SK-N-SH (cell line): Measurements from ENCODE around the gene ATP6V1G1. TPM values are rescaled to one million over a fixed set of nuclear protein-coding genes. Genes with fewer than 3 reads are reported as not detected.

Source experiments
- CTCF ChIA-PET: fragments of 300-600, 350-600 bp; formaldehyde crosslinking; extraction: SDS; loops from one replicate; lab custom pipeline; 2021; lab: Yijun Ruan, JAX
- POLR2A ChIA-PET: fragments of 350-600 bp; sonication (Branson Sonifier 250); formaldehyde crosslinking; extraction: SDS; loops from one replicate; lab custom pipeline; 2020; ENCODE audit warnings: antibody characterized with exemption, inconsistent platforms; lab: Yijun Ruan, JAX
- DNase-seq: peaks from one replicate; pipeline ENCODE4 v3.0.0; 2012
- H2AFZ ChIP-seq: fragments of 200-600 bp; sonication (generic); 2 replicates; pipeline ENCODE4 v1.8.1; 2016; ENCODE audit warnings: antibody characterized with exemption, mild to moderate bottlenecking, low read depth
- H3F3A ChIP-seq: fragments of 200-600 bp; sonication (generic); replicated peaks from 2 replicates; pipeline ENCODE3; 2016; ENCODE audit warnings: antibody characterized with exemption, mild to moderate bottlenecking; ENCODE audit not compliant: insufficient read depth
- H3K27ac ChIP-seq, 2 experiments: fragments of 200-500 bp in 1 of 2; fragments of 200-600 bp in 1 of 2; sonication (Bioruptor generic) in 1 of 2; sonication (generic), shearing (Covaris generic) in 1 of 2; 2 replicates each; pipeline versions ENCODE4 v1.5.1 to v1.6.1; 2014 to 2016; ENCODE audit warnings: low read depth in 2 of 2, inconsistent platforms in 1 of 2, low read length in 1 of 2, mild to moderate bottlenecking in 1 of 2, mixed read lengths in 1 of 2
- H3K27me3 ChIP-seq: fragments of 200-600 bp; sonication (generic), shearing (Covaris generic); 2 replicates; pipeline ENCODE4 v1.6.1; 2016; ENCODE audit warnings: mixed run types; ENCODE audit not compliant: insufficient read depth
- H3K36me3 ChIP-seq, 2 experiments: fragments of 200-500 bp in 1 of 2; fragments of 200-600 bp in 1 of 2; sonication (Bioruptor generic) in 1 of 2; sonication (generic) in 1 of 2; replicated peaks in 1 of 2; 2 replicates each; pipeline versions ENCODE3 to v1.5.1; 2014 to 2016; ENCODE audit warnings: low read length in 1 of 2, mild to moderate bottlenecking in 1 of 2; ENCODE audit not compliant: insufficient read depth in 2 of 2, control insufficient read depth in 1 of 2
- H3K4me1 ChIP-seq, 2 experiments: fragments of 200-500 bp in 1 of 2; fragments of 200-600 bp in 1 of 2; sonication (Bioruptor generic) in 1 of 2; sonication (generic), shearing (Covaris generic) in 1 of 2; 2 replicates each; pipeline versions ENCODE4 v1.5.1 to v1.6.1; 2014 to 2016; ENCODE audit warnings: low read depth in 1 of 2, low read length in 1 of 2, mixed run types in 1 of 2; ENCODE audit not compliant: insufficient read depth in 2 of 2, control insufficient read depth in 1 of 2
- H3K4me2 ChIP-seq: fragments of 200-600 bp; sonication (generic), shearing (Covaris generic); 2 replicates; pipeline ENCODE4 v1.6.1; 2017; ENCODE audit warnings: mixed run types
- H3K4me3 ChIP-seq, 2 experiments: fragments of 200-500 bp in 1 of 2; fragments of 200-600 bp in 1 of 2; sonication (Bioruptor generic) in 1 of 2; sonication (generic), shearing (Covaris generic) in 1 of 2; 2 replicates each; pipeline versions ENCODE4 v1.5.1 to v1.8.1; 2014 to 2016; ENCODE audit warnings: low read depth in 2 of 2, inconsistent platforms in 1 of 2, low read length in 1 of 2, mild to moderate bottlenecking in 1 of 2, mixed read lengths in 1 of 2, moderate library complexity in 1 of 2
- H3K79me2 ChIP-seq: fragments of 200-600 bp; sonication (generic); 2 replicates; pipeline ENCODE4 v1.8.1; 2017; ENCODE audit warnings: mild to moderate bottlenecking; ENCODE audit not compliant: insufficient read depth
- H3K9ac ChIP-seq: fragments of 200-600 bp; sonication (generic); 2 replicates; pipeline ENCODE4 v1.6.1; 2017; ENCODE audit warnings: mixed run types
- H3K9me2 ChIP-seq: fragments of 200-600 bp; sonication (generic); 2 replicates; pipeline ENCODE4 v1.6.1; 2017; ENCODE audit warnings: mixed run types
- H3K9me3 ChIP-seq: fragments of 200-600 bp; sonication (generic); 2 replicates; pipeline ENCODE4 v1.6.1; 2017; ENCODE audit warnings: mixed run types, mild to moderate bottlenecking, moderate library complexity
- H4K20me1 ChIP-seq: fragments of 200-600 bp; sonication (generic); 2 replicates; pipeline ENCODE4 v1.6.1; 2017; ENCODE audit warnings: mild to moderate bottlenecking, mixed run types; ENCODE audit not compliant: insufficient read depth
- CHD2 ChIP-seq: fragments of 150-350 bp; IDR thresholded peaks from 2 replicates; pipeline ENCODE4 v1.6.1; 2018; ENCODE audit warnings: low read length; ENCODE audit not compliant: partially characterized antibody
- EP300 ChIP-seq, 2 experiments: IDR thresholded peaks; 2 replicates each; pipeline versions ENCODE4 v1.4.0 to v1.6.1; 2012; ENCODE audit warnings: borderline replicate concordance in 1 of 2, low read depth in 1 of 2, low read length in 1 of 2
- FOSL2 ChIP-seq: IDR thresholded peaks from 2 replicates; pipeline ENCODE4 v1.4.0; 2012; ENCODE audit warnings: low read depth, mild to moderate bottlenecking, moderate library complexity, borderline replicate concordance
- FOXJ3 ChIP-seq: sonication (generic); formaldehyde crosslinking; IDR thresholded peaks from 2 replicates; pipeline ENCODE4 v1.5.1; 2020; ENCODE audit warnings: mild to moderate bottlenecking, missing genetic modification reagents
- FOXM1 ChIP-seq: IDR thresholded peaks from 2 replicates; pipeline ENCODE4 v1.4.0; 2012; ENCODE audit warnings: low read depth, mild to moderate bottlenecking
- GABPA ChIP-seq: IDR thresholded peaks from 2 replicates; pipeline ENCODE4 v1.4.0; 2012; ENCODE audit warnings: low read depth, mild to moderate bottlenecking
- JUND ChIP-seq: IDR thresholded peaks from 2 replicates; pipeline ENCODE4 v1.4.0; 2012
- MEF2A ChIP-seq: IDR thresholded peaks from 2 replicates; pipeline ENCODE4 v1.4.0; 2012; ENCODE audit warnings: low read depth, borderline replicate concordance
- MXI1 ChIP-seq: IDR thresholded peaks from 2 replicates; pipeline ENCODE4 v1.6.1; 2012; ENCODE audit warnings: mild to moderate bottlenecking, low read depth, low read length, improper control_type of control experiment
- NFIC ChIP-seq: IDR thresholded peaks from 2 replicates; pipeline ENCODE4 v1.4.0; 2012; ENCODE audit warnings: borderline replicate concordance
- RAD21 ChIP-seq: IDR thresholded peaks from 2 replicates; pipeline ENCODE4 v1.6.1; 2012; ENCODE audit warnings: mild to moderate bottlenecking, low read length
- RFX5 ChIP-seq: IDR thresholded peaks from 2 replicates; pipeline ENCODE4 v1.6.1; 2012; ENCODE audit warnings: mild to moderate bottlenecking, improper control_type of control experiment, low read length
- RXRA ChIP-seq: IDR thresholded peaks from 2 replicates; pipeline ENCODE4 v1.4.0; 2012; ENCODE audit warnings: low read depth, mild to moderate bottlenecking, borderline replicate concordance
- TAF1 ChIP-seq: IDR thresholded peaks from 2 replicates; pipeline ENCODE4 v1.6.1; 2012; ENCODE audit warnings: low read depth, mild to moderate bottlenecking, low read length, moderate library complexity, borderline replicate concordance
- TCF12 ChIP-seq: IDR thresholded peaks from 2 replicates; pipeline ENCODE4 v1.4.0; 2012
- TEAD4 ChIP-seq: IDR thresholded peaks from 2 replicates; pipeline ENCODE4 v1.4.0; 2012; ENCODE audit warnings: mild to moderate bottlenecking, borderline replicate concordance; ENCODE audit not compliant: insufficient read depth
- YY1 ChIP-seq: IDR thresholded peaks from 2 replicates; pipeline ENCODE4 v1.4.0; 2012; ENCODE audit warnings: low read depth, mild to moderate bottlenecking
- WGBS: methylation state at CpG from one replicate; pipeline ENCODE4 v1.1.6; 2017; ENCODE audit warnings: low lambda C conversion rate; 5-methylcytosine and 5-hydroxymethylcytosine counted together
- polyA plus RNA-seq, 3 experiments: library from polyadenylated mRNA; depleted of rRNA; stranded (reverse); fragments of >200 nt; gene quantifications; 2 replicates each; pipeline ENCODE4 v1.2.3, GENCODE V29; 2012
- TF ChIP-seq, protein P1 (sequence below): IDR thresholded peaks from 2 replicates; pipeline ENCODE4 v1.4.0; 2012; ENCODE audit warnings: low read depth, borderline replicate concordance
- TF ChIP-seq, protein P2 (sequence below): fragments of 150-350 bp; IDR thresholded peaks from 2 replicates; pipeline ENCODE4 v1.6.1; 2017; ENCODE audit warnings: antibody characterized with exemption, low read length, low read depth, borderline replicate concordance
- TF ChIP-seq, protein P3 (sequence below): IDR thresholded peaks from 2 replicates; pipeline ENCODE4 v1.4.0; 2012; ENCODE audit warnings: low read depth
- TF ChIP-seq, protein P4 (sequence below): IDR thresholded peaks from 2 replicates; pipeline ENCODE4 v1.6.1; 2012; ENCODE audit warnings: mild to moderate bottlenecking, low read depth, low read length, moderate library complexity

ATP6V1G1 gene
- polyA plus RNA-seq, 1 of the 3 experiments (the other 2 are of a cell fraction): 119 TPM

DNA sequence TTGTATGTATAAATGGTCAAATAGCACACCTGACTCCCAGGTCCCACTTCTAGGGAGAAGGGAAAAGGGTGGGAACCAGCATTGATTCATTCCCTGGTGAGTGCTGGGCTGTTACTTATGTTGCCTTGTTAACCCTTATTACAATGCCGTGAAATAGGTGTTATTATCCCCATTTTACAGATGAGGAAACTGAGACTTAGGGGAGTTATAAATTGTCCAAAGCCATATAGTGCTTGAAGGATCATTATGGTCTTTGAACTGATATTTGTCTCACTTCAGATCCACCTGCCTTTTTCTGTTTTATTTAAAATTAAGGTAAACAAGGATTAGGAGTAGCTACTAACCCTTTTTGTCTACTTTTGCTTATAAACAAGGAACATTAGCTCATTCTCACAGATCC, 40.0 kb downstream of the ATP6V1G1 start:
- Histone ChIP-seq H3K36me3 (peaks cover 0 to 7% of the 10 kb centered on the region in 2 experiments), H3K27me3 (no peaks in the 10 kb centered on the region), H3K4me3 (no peak overlapping the region), H3K9me3 (no peaks in the 10 kb centered on the region), H3K9ac (no peak overlapping the region), H3K27ac (no peak overlapping the region), H3K79me2 (no peaks in the 10 kb centered on the region), H3F3A (no peaks in the 10 kb centered on the region), H4K20me1 (no peaks in the 10 kb centered on the region), H3K4me2 (no peak overlapping the region), H2AFZ (no peak overlapping the region), H3K9me2 (no peaks in the 10 kb centered on the region), H3K4me1 (no peaks in the 10 kb centered on the region)
- WGBS: 93% methylated on average over 1 of the region's 1 CpG
- TF ChIP-seq, protein P1, sequence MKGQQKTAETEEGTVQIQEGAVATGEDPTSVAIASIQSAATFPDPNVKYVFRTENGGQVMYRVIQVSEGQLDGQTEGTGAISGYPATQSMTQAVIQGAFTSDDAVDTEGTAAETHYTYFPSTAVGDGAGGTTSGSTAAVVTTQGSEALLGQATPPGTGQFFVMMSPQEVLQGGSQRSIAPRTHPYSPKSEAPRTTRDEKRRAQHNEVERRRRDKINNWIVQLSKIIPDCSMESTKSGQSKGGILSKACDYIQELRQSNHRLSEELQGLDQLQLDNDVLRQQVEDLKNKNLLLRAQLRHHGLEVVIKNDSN: no peak
- TF ChIP-seq, protein P2, sequence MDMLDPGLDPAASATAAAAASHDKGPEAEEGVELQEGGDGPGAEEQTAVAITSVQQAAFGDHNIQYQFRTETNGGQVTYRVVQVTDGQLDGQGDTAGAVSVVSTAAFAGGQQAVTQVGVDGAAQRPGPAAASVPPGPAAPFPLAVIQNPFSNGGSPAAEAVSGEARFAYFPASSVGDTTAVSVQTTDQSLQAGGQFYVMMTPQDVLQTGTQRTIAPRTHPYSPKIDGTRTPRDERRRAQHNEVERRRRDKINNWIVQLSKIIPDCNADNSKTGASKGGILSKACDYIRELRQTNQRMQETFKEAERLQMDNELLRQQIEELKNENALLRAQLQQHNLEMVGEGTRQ: no peak
- TF ChIP-seq RAD21 (no peak), FOXJ3 (CRISPR knock-in tag) (no peak)
- CTCF ChIA-PET: interaction anchor here (1.8 kb wide), 1 partner anchor 222 kb away, joined by 7 read pairs; no protein-coding TSS in a partner anchor
- DNase-seq: no peak
- POLR2A ChIA-PET: no interaction called here

DNA sequence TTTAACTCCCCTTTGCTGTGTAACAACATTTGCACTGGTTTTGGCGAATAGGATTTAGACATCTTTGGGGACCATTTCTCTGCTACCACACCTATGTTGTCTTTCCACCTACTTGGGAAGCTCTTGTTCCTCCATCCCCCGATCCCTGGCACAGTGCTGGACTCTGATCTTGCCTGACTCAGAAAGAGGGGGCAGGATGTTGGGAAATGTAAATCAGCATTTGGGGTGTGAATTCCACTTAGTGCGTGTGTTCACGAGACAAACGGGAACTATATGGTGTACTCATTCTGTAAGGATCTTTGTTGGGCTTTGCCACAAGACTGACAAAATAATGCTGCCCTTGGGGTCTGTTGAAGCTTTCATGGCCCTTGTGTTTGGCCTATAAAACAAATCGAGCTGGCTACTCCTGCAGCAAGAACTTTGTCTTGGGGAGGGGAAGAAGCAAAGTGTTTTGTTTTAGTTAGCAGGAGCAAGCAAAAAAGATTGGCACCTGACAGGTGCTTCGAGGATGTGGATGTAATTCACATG, 42.1 kb downstream of the ATP6V1G1 start:
- H2AFZ ChIP-seq: no peak overlapping the region
- no peak overlapping the region for H3K9ac ChIP-seq
- H3K9me3 ChIP-seq: no peaks in the 10 kb centered on the region
- no peaks in the 10 kb centered on the region for H3K9me2 ChIP-seq
- no peak overlapping the region for H3K27ac ChIP-seq
- no peak overlapping the region for H3K4me2 ChIP-seq
- H3K36me3 ChIP-seq: peaks cover 0 to 17% of the 10 kb centered on the region in 2 experiments
- no peak overlapping the region for H3K4me3 ChIP-seq
- H3K4me1 ChIP-seq: no peaks in the 10 kb centered on the region
- no peaks in the 10 kb centered on the region for H3K79me2 ChIP-seq
- ChIA-PET CTCF (interaction anchor here (1.1 kb wide), 1 partner anchor 24 kb away, joined by 3 read pairs; no protein-coding TSS in a partner anchor), POLR2A (interaction anchor here (1.0 kb wide), 1 partner anchor 18 kb away, joined by 3 read pairs; the partner anchor contains the start of gene TMEM268)
- no peaks in the 10 kb centered on the region for H3K27me3 ChIP-seq
- WGBS: 83% methylated on average over 7 of the region's 7 CpGs
- no peaks in the 10 kb centered on the region for H4K20me1 ChIP-seq
- no peak for DNase-seq
- TF ChIP-seq TCF12: no peak
- TF ChIP-seq MEF2A: no peak
- TF ChIP-seq, protein P1: no peak
- TF ChIP-seq NFIC: no peak
- TF ChIP-seq, protein P3, sequence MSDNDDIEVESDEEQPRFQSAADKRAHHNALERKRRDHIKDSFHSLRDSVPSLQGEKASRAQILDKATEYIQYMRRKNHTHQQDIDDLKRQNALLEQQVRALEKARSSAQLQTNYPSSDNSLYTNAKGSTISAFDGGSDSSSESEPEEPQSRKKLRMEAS: no peak
- no peak for TF ChIP-seq FOXM1
- TF ChIP-seq EP300 (IDR thresholded peaks at IDR 0.05; ENCODE audit: borderline replicate concordance in 1 of 2, low read depth in 1 of 2, low read length in 1 of 2): no peak
- no peak for TF ChIP-seq CHD2
- TF ChIP-seq YY1: no peak
- no peak for TF ChIP-seq FOXJ3 (CRISPR knock-in tag)
- no peak for TF ChIP-seq MXI1
- no peak for TF ChIP-seq RFX5
- no peak for TF ChIP-seq FOSL2
- TF ChIP-seq RXRA: no peak
- TF ChIP-seq, protein P4, sequence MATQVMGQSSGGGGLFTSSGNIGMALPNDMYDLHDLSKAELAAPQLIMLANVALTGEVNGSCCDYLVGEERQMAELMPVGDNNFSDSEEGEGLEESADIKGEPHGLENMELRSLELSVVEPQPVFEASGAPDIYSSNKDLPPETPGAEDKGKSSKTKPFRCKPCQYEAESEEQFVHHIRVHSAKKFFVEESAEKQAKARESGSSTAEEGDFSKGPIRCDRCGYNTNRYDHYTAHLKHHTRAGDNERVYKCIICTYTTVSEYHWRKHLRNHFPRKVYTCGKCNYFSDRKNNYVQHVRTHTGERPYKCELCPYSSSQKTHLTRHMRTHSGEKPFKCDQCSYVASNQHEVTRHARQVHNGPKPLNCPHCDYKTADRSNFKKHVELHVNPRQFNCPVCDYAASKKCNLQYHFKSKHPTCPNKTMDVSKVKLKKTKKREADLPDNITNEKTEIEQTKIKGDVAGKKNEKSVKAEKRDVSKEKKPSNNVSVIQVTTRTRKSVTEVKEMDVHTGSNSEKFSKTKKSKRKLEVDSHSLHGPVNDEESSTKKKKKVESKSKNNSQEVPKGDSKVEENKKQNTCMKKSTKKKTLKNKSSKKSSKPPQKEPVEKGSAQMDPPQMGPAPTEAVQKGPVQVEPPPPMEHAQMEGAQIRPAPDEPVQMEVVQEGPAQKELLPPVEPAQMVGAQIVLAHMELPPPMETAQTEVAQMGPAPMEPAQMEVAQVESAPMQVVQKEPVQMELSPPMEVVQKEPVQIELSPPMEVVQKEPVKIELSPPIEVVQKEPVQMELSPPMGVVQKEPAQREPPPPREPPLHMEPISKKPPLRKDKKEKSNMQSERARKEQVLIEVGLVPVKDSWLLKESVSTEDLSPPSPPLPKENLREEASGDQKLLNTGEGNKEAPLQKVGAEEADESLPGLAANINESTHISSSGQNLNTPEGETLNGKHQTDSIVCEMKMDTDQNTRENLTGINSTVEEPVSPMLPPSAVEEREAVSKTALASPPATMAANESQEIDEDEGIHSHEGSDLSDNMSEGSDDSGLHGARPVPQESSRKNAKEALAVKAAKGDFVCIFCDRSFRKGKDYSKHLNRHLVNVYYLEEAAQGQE: no peak
- TF ChIP-seq RAD21: no peak
- TF ChIP-seq TAF1: no peak
- TF ChIP-seq GABPA: no peak
- TF ChIP-seq TEAD4: no peak
- no peak for TF ChIP-seq JUND
- H3F3A ChIP-seq: no peaks in the 10 kb centered on the region
